Neutrophil (primary cell): ENCODE measurements around the gene EMILIN1.

ENCODE experiments used
- H3K27ac ChIP-seq: fragments of 200-600 bp; sonication (generic); 2 replicates; pipeline ENCODE4 v1.5.1; 2016; ENCODE audit warnings: mild to moderate bottlenecking, moderate library complexity
- H3K27me3 ChIP-seq: fragments of 200-600 bp; sonication (generic); 2 replicates; pipeline ENCODE4 v1.6.0; 2016; ENCODE audit warnings: mild to moderate bottlenecking
- H3K36me3 ChIP-seq: fragments of 200-600 bp; sonication (generic); 2 replicates; pipeline ENCODE4 v1.5.1; 2017
- H3K4me1 ChIP-seq, 2 experiments: fragments of 200-600 bp in 1 of 2; sonication (generic) in 1 of 2; 1 replicate in 1 of 2; 2 replicates in 1 of 2; pipeline versions ENCODE4 v1.5.1 to v1.6.1; 2013 to 2016; ENCODE audit warnings: low read depth in 1 of 2, low read length in 1 of 2, mild to moderate bottlenecking in 1 of 2, moderate library complexity in 1 of 2; ENCODE audit not compliant: control insufficient read depth in 1 of 2, insufficient read depth in 1 of 2
- H3K4me3 ChIP-seq, 2 experiments: fragments of 200-600 bp in 1 of 2; sonication (generic) in 1 of 2; 1 replicate in 1 of 2; 2 replicates in 1 of 2; pipeline ENCODE4 v1.5.1; 2013 to 2016; ENCODE audit warnings: low read depth in 1 of 2, low read length in 1 of 2, mild to moderate bottlenecking in 1 of 2, moderate library complexity in 1 of 2
- H3K9me3 ChIP-seq: fragments of 200-600 bp; sonication (generic); 2 replicates; pipeline ENCODE4 v1.5.1; 2016
- CTCF ChIP-seq: fragments of 200-600 bp; sonication (generic); IDR thresholded peaks from 2 replicates; pipeline ENCODE4 v1.5.1; 2016; ENCODE audit warnings: antibody characterized with exemption

Gene EMILIN1

GRCh38 chr2:27078267-27079194, at the start of gene EMILIN1:
Gene EMILIN1, plus strand, starts transcription at chr2:27078615. Its CDS starts 451 bp downstream, at chr2:27079066.
- Histone ChIP-seq H3K36me3 (no peaks in the 10 kb centered on the region), H3K9me3 (no peaks in the 10 kb centered on the region), H3K4me3 (no peak within 1 kb of the TSS), H3K4me1 (peaks cover 73 to 76% of the 10 kb centered on the region in 2 experiments), H3K27me3 (peaks cover 17% of the 10 kb centered on the region), H3K27ac (no peak within 1 kb of the TSS)
- no peak for TF ChIP-seq CTCF

GRCh38 chr2:27029051-27029450, 49.4 kb upstream of the EMILIN1 start:
- no peak for TF ChIP-seq CTCF
- Histone ChIP-seq H3K4me1 (peaks cover 15 to 18% of the 10 kb centered on the region in 2 experiments), H3K9me3 (no peaks in the 10 kb centered on the region), H3K4me3 (no peak overlapping the region), H3K27me3 (no peaks in the 10 kb centered on the region), H3K36me3 (peaks cover 18% of the 10 kb centered on the region), H3K27ac (no peak overlapping the region)

- peaks cover 30% of the 10 kb centered on the region for H3K36me3 ChIP-seq
- H3K4me3 ChIP-seq, result peak within 1 kb of the TSS; percentile 75 to 83
- peak; percentile 19 for TF ChIP-seq CTCF
- H3K27me3 ChIP-seq, result no peaks in the 10 kb centered on the region
- H3K4me1 ChIP-seq, result peaks cover 18 to 19% of the 10 kb centered on the region in 2 experiments
- no peaks in the 10 kb centered on the region for H3K9me3 ChIP-seq
- H3K27ac ChIP-seq, result peak within 1 kb of the TSS; percentile 56
Observed at GRCh38 chr2:27032495-27033252, 45.7 kb upstream of the EMILIN1 start, which contains the start of gene TMEM214. Gene TMEM214, plus strand, starts transcription at chr2:27032965. Its CDS starts 51 bp downstream, at chr2:27033016.

- H3K36me3 ChIP-seq, result peaks cover 37% of the 10 kb centered on the region
- H3K4me1 ChIP-seq, result peaks cover 18 to 19% of the 10 kb centered on the region in 2 experiments
- no peaks in the 10 kb centered on the region for H3K9me3 ChIP-seq
- H3K27ac ChIP-seq, result peak overlapping the region; percentile 56
- TF ChIP-seq CTCF, result no peak
- H3K4me3 ChIP-seq, result peak overlapping the region; percentile 75 to 83
- H3K27me3 ChIP-seq, result no peaks in the 10 kb centered on the region
Observed at GRCh38 chr2:27033253-27033852, 45.1 kb upstream of the EMILIN1 start.

- Histone ChIP-seq H3K36me3 (peaks cover 82% of the 10 kb centered on the region), H3K27me3 (no peaks in the 10 kb centered on the region), H3K27ac (no peak overlapping the region), H3K4me3 (no peak overlapping the region), H3K9me3 (no peaks in the 10 kb centered on the region), H3K4me1 (peaks cover 12 to 14% of the 10 kb centered on the region in 2 experiments)
- no peak for TF ChIP-seq CTCF
Observed at GRCh38 chr2:27038012-27038411, 40.4 kb upstream of the EMILIN1 start.
